Thyroid gland (tissue), 4 donors: ENCODE measurements around the gene VWC2. TPM values are rescaled to one million over a fixed set of nuclear protein-coding genes. Genes with fewer than 3 reads are reported as not detected.
A peak's percentile ranks its signal among the peaks of the same experiment; 100 is the strongest.

ENCODE experiments used
- DNase-seq, 2 donors: peaks; one replicate each; pipeline ENCODE4 v3.0.0-alpha.2; 2019
- H3K27ac ChIP-seq, 3 donors: fragments of 200-600 bp; sonication (generic); 1 replicate in 2 of 3; 2 replicates in 1 of 3; pipeline ENCODE4 v1.5.1; 2016 to 2019; ENCODE audit warnings: mild to moderate bottlenecking in 1 of 3, moderate library complexity in 1 of 3
- H3K27me3 ChIP-seq: fragments of 200-600 bp; sonication (generic); one replicate; pipeline ENCODE4 v1.5.1; 2019
- H3K36me3 ChIP-seq, 2 donors: fragments of 200-600 bp; sonication (generic); one replicate each; pipeline ENCODE4 v1.5.1; 2016 to 2019
- H3K4me1 ChIP-seq, 2 donors: fragments of 200-600 bp; sonication (generic); one replicate each; pipeline ENCODE4 v1.5.1; 2017 to 2019
- H3K4me3 ChIP-seq, 3 donors: fragments of 200-600 bp; sonication (generic); replicated peaks in 1 of 3; 1 replicate in 2 of 3; 2 replicates in 1 of 3; pipeline ENCODE4 v1.5.1; 2016; ENCODE audit warnings: mild to moderate bottlenecking in 1 of 3
- H3K9me3 ChIP-seq: fragments of 200-600 bp; sonication (generic); one replicate; pipeline ENCODE4 v1.5.1; 2017
- CTCF ChIP-seq, 6 experiments: fragments of 200-600 bp in 3 of 6; fragments of 450-650 bp in 3 of 6; sonication (generic) in 3 of 6; IDR thresholded peaks; one replicate each; pipeline ENCODE4 v1.5.1; 2016 to 2019; ENCODE audit warnings: antibody characterized with exemption in 6 of 6, mild to moderate bottlenecking in 2 of 6, inconsistent platforms in 1 of 6, moderate library complexity in 1 of 6
- POLR2A ChIP-seq, 2 donors: fragments of 450-650 bp; IDR thresholded peaks; one replicate each; pipeline ENCODE4 v1.6.1; 2017; ENCODE audit warnings: antibody characterized with exemption in 2 of 2, mild to moderate bottlenecking in 2 of 2, moderate library complexity in 1 of 2
- WGBS, 2 donors: methylation state at CpG; one replicate each; pipeline ENCODE4 v1.1.5; 2017; 5-methylcytosine and 5-hydroxymethylcytosine counted together
- intact Hi-C: fragments of 100-400 bp; cut with DNase I; formaldehyde crosslinking; loops from one replicate; pipeline ENCODE4 v1.15.1; 2023
- total RNA-seq, 4 donors: library from RNA; depleted of rRNA; stranded (reverse); fragments of >200 nt; gene quantifications; one replicate each; pipeline ENCODE4 v1.2.3, GENCODE V29; 2016

Gene VWC2
- total RNA-seq, 4 donors from 2014 or later = 0.25 to 0.63 TPM; not detected in 2

GRCh38 chr7:49771427-49772176, 1.8 kb upstream of the VWC2 start:
- intact Hi-C loops = no loop called here
- 91 to 93% methylated on average over 11 of the region's 11 CpGs for WGBS, 2 donors
- Histone ChIP-seq H3K4me3 (no peak overlapping the region), H3K36me3 (no peaks in the 10 kb centered on the region), H3K4me1 (peaks cover 12 to 31% of the 10 kb centered on the region in 2 donors), H3K9me3 (no peaks in the 10 kb centered on the region), H3K27ac (no peak overlapping the region), H3K27me3 (no peaks in the 10 kb centered on the region)
- no peak for DNase-seq
- no peak for TF ChIP-seq POLR2A (IDR thresholded peaks at IDR 0.05)
- TF ChIP-seq CTCF (IDR thresholded peaks at IDR 0.05) = no peak

GRCh38 chr7:49772916-49773217, 571 bp upstream of the VWC2 start:
- no peak for DNase-seq
- TF ChIP-seq POLR2A (IDR thresholded peaks at IDR 0.05) (no peak), CTCF (IDR thresholded peaks at IDR 0.05) (no peak)
- Histone ChIP-seq H3K4me3 (no peak overlapping the region), H3K27me3 (no peaks in the 10 kb centered on the region), H3K36me3 (no peaks in the 10 kb centered on the region), H3K27ac (no peak overlapping the region), H3K4me1 (peaks cover 12 to 31% of the 10 kb centered on the region in 2 donors), H3K9me3 (no peaks in the 10 kb centered on the region)
- intact Hi-C loops = no loop called here
- 4 to 5% methylated on average over 11 of the region's 11 CpGs for WGBS, 2 donors

- Histone ChIP-seq H3K9me3 (no peaks in the 10 kb centered on the region), H3K4me1 (peaks cover 12 to 31% of the 10 kb centered on the region in 2 donors), H3K36me3 (no peaks in the 10 kb centered on the region), H3K27me3 (no peaks in the 10 kb centered on the region), H3K4me3 (peak overlapping the region in 2 of 3 donors; percentile 27 to 43), H3K27ac (no peak overlapping the region)
- TF ChIP-seq POLR2A (IDR thresholded peaks at IDR 0.05) = no peak
- TF ChIP-seq CTCF (IDR thresholded peaks at IDR 0.05) = no peak
- 0 to 1% methylated on average over 2 to 16 of the region's 56 CpGs for WGBS, 2 donors
- DNase-seq = peak; percentile 5 to 26
- intact Hi-C loops = no loop called here
Measured at GRCh38 chr7:49773936-49774458, 559 bp downstream of the VWC2 start.

- Histone ChIP-seq H3K36me3 (no peaks in the 10 kb centered on the region), H3K4me3 (no peak overlapping the region), H3K9me3 (no peaks in the 10 kb centered on the region), H3K4me1 (peaks cover 12 to 31% of the 10 kb centered on the region in 2 donors), H3K27me3 (no peaks in the 10 kb centered on the region), H3K27ac (no peak overlapping the region)
- 2% methylated on average over 16 to 21 of the region's 36 CpGs for WGBS, 2 donors
- DNase-seq = peak in 1 of 2 donors; percentile 16
- TF ChIP-seq CTCF (IDR thresholded peaks at IDR 0.05) (no peak), POLR2A (IDR thresholded peaks at IDR 0.05) (no peak)
- intact Hi-C loops = no loop called here
Measured at GRCh38 chr7:49774459-49775064, 1.1 kb downstream of the VWC2 start.
